HTR-8/SVneo (cell line): ENCODE results near the gene ACSF3.
A peak's percentile ranks its signal among the peaks of the same experiment; 100 is the strongest.
"Not testable (repeated sequence)": the region's sequence is repeated elsewhere in the genome, so short reads cannot be mapped to it uniquely, and the experiment has no call there.

Experiments
- DNase-seq: peaks from one replicate; pipeline ENCODE4 v3.0.0; 2011; ENCODE audit warnings: low spot score, mixed read lengths; ENCODE audit not compliant: insufficient read length
- FAIRE-seq: peaks from 2 replicates; lab custom pipeline; 2011; peaks lifted over from hg19 to GRCh38; lab: Jason Lieb, UNC

The ACSF3 gene

GRCh38 chr16:89071686-89072547, 21.7 kb upstream of the ACSF3 start:
- FAIRE-seq (no peak), DNase-seq (no peak)

- no peak for FAIRE-seq
- no peak for DNase-seq
These were observed 21.0 kb upstream of the ACSF3 start for GRCh38 chr16:89072548-89073130.

- no peak for FAIRE-seq
- no peak for DNase-seq
These were observed 20.1 kb upstream of the ACSF3 start for GRCh38 chr16:89073346-89074071.

- DNase-seq: not testable (repeated sequence)
- peak; percentile 20 for FAIRE-seq
These were observed 19.5 kb upstream of the ACSF3 start for GRCh38 chr16:89074072-89074674.

- DNase-seq (no peak), FAIRE-seq (peak; percentile 90)
These were observed 18.6 kb upstream of the ACSF3 start for GRCh38 chr16:89074803-89075688.

GRCh38 chr16:89076159-89076558, 17.5 kb upstream of the ACSF3 start:
- DNase-seq (no peak), FAIRE-seq (peak; percentile 96)

- DNase-seq: no peak
These were observed 16.6 kb upstream of the ACSF3 start for GRCh38 chr16:89077076-89077475.

GRCh38 chr16:89078172-89078571, 15.5 kb upstream of the ACSF3 start:
- FAIRE-seq (no peak), DNase-seq (no peak)

More at GRCh38 chr16:89077076-89077475, 16.6 kb upstream of the ACSF3 start:
- no peak for FAIRE-seq

GRCh38 chr16:89079434-89079980, 14.1 kb upstream of the ACSF3 start:
- no peak for FAIRE-seq
- DNase-seq: no peak

- FAIRE-seq (no peak), DNase-seq (no peak)
These were observed 13.3 kb upstream of the ACSF3 start for GRCh38 chr16:89080196-89080853.

GRCh38 chr16:89081556-89081955, 12.1 kb upstream of the ACSF3 start:
- FAIRE-seq: no peak
- DNase-seq: no peak

- no peak for DNase-seq
- no peak for FAIRE-seq
These were observed 9.2 kb upstream of the ACSF3 start for GRCh38 chr16:89084411-89084810.

GRCh38 chr16:89084814-89085612, 8.6 kb upstream of the ACSF3 start:
- FAIRE-seq (no peak), DNase-seq (no peak)

GRCh38 chr16:89085755-89086154, 7.9 kb upstream of the ACSF3 start:
- no peak for DNase-seq
- no peak for FAIRE-seq

- no peak for FAIRE-seq
These were observed 5.6 kb upstream of the ACSF3 start for GRCh38 chr16:89087922-89088497.

GRCh38 chr16:89089120-89089519, 4.5 kb upstream of the ACSF3 start:
- no peak for FAIRE-seq
- DNase-seq: no peak

More at GRCh38 chr16:89087922-89088497, 5.6 kb upstream of the ACSF3 start:
- no peak for DNase-seq

- DNase-seq: no peak
- no peak for FAIRE-seq
These were observed 3.4 kb upstream of the ACSF3 start for GRCh38 chr16:89090182-89090630.
